Measurements from ENCODE around the gene MAPK8.

Gene MAPK8

DNA sequence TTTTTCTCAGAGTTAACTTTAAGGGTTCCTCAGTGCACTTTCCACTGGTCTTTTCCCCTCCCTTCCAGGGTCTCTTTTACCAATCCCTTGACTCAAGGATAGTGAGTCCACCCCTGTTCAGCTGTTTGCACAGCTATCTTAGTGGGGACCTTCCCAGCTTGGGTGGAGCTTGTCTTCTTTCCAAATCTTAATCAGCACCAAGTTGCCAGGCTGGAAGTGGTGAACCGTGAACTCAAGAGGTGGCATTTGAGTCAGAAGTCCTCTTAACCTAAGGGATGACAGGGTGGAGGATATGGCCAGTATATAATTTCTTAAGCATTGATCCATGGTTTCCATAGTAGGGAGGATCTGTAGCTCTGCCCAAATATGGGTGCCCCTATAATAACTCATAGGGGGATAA, 25.0 kb downstream of the MAPK8 start:
- TF ChIP-seq, protein P1, sequence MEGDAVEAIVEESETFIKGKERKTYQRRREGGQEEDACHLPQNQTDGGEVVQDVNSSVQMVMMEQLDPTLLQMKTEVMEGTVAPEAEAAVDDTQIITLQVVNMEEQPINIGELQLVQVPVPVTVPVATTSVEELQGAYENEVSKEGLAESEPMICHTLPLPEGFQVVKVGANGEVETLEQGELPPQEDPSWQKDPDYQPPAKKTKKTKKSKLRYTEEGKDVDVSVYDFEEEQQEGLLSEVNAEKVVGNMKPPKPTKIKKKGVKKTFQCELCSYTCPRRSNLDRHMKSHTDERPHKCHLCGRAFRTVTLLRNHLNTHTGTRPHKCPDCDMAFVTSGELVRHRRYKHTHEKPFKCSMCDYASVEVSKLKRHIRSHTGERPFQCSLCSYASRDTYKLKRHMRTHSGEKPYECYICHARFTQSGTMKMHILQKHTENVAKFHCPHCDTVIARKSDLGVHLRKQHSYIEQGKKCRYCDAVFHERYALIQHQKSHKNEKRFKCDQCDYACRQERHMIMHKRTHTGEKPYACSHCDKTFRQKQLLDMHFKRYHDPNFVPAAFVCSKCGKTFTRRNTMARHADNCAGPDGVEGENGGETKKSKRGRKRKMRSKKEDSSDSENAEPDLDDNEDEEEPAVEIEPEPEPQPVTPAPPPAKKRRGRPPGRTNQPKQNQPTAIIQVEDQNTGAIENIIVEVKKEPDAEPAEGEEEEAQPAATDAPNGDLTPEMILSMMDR (IDR thresholded peaks at IDR 0.05; ENCODE audit: low read depth, low read length, missing control alignments) = no peak
- Histone ChIP-seq H3K36me3 (replicated peaks) (no peaks in the 10 kb centered on the region), H3K4me3 (ENCODE audit: low read depth, low read length) (no peak overlapping the region), H3K27ac (no peak overlapping the region), H3K27me3 (replicated peaks) (no peaks in the 10 kb centered on the region)
- no peak for DNase-seq
- in situ Hi-C loops (cut with HindIII; ENCODE audit: low pct_ligation_motif_present, low sequenced_read_pairs) = no loop called here

DNA sequence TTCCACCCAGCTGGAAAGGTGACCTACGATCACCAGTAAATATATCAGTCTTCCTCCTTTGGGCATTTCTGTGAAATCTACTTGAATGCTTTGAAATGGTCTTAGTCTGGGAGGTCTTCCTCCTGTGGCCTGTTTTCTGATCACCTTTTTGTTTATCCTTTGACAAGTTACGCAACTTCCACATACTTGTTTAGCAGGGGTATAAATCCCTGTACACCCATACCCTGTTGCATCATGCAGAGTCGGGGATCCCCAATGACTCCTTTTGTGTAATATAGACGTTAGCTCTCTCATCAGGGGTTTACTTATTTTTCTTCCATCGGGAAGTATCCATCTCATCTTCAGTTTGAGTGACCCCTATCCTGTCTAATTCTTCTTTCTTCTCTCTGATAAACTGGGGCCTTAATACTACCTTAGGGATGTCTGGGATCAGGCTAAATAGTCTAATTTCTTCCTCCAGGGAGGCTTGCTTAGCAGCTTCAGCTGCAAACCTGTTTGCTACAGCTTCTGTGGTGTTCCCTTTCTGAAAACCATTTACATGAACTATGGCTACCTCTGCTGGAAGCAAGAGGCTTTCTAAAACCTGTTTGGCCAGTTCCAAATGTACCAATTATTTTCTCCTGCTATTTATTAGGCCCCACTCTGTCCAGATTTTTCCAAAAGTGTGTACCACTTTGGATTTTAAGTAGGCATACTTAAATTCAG, 25.8 kb downstream of the MAPK8 start:
- H3K27ac ChIP-seq = no peak overlapping the region
- H3K4me3 ChIP-seq (ENCODE audit: low read depth, low read length) = no peak overlapping the region
- DNase-seq = no peak
- H3K36me3 ChIP-seq (replicated peaks) = no peaks in the 10 kb centered on the region
- TF ChIP-seq, protein P1 (IDR thresholded peaks at IDR 0.05; ENCODE audit: low read depth, low read length, missing control alignments) = no peak
- in situ Hi-C loops (cut with HindIII; ENCODE audit: low pct_ligation_motif_present, low sequenced_read_pairs) = no loop called here
- no peaks in the 10 kb centered on the region for H3K27me3 ChIP-seq (replicated peaks)

DNA sequence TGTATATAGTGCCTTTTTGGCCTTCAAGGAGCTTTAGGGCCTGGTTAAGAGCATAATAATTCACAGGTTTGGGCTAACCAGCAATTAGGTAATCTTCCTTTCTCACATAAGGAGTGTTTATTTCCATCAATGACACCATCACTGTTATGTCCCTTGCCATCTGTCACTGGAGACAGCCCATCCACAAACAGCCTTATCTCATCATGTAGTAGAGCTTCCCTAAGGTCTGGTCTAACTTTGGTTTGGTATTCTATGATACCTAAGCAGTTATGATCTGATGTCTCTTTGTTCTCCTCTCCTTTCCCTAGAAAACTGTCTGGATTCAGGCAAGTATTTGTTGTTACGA, 26.4 kb downstream of the MAPK8 start:
- H3K27ac ChIP-seq = no peak overlapping the region
- H3K36me3 ChIP-seq (replicated peaks) = no peaks in the 10 kb centered on the region
- in situ Hi-C loops (cut with HindIII; ENCODE audit: low pct_ligation_motif_present, low sequenced_read_pairs) = no loop called here
- H3K4me3 ChIP-seq (ENCODE audit: low read depth, low read length) = no peak overlapping the region
- H3K27me3 ChIP-seq (replicated peaks) = no peaks in the 10 kb centered on the region
- TF ChIP-seq, protein P1 (IDR thresholded peaks at IDR 0.05; ENCODE audit: low read depth, low read length, missing control alignments) = no peak
- no peak for DNase-seq

DNA sequence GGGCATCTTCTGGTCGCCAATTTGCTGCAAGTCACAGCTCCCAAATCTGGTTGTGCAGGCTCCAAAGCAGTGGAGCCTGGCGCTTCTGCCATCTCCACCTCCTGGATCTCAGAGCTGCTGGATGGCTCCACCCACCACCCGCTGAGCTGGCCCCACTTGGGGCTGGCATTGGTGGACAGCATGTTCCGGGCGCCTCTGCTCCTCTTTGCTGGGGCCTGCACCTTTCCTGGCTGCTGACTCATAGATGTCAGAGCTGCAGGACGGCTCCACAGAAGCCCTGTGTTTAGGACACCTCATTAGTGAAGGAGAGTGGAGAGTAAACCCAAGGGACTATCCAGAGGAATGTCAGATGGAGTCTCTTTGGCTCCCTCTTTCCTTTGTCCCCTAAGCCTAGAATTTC, 27.4 kb downstream of the MAPK8 start:
- DNase-seq = no peak
- in situ Hi-C loops (cut with HindIII; ENCODE audit: low pct_ligation_motif_present, low sequenced_read_pairs) = no loop called here
- H3K27me3 ChIP-seq (replicated peaks) = no peaks in the 10 kb centered on the region
- H3K27ac ChIP-seq = no peak overlapping the region
- TF ChIP-seq, protein P1 (IDR thresholded peaks at IDR 0.05; ENCODE audit: low read depth, low read length, missing control alignments) = no peak
- H3K36me3 ChIP-seq (replicated peaks) = no peaks in the 10 kb centered on the region
- no peak overlapping the region for H3K4me3 ChIP-seq (ENCODE audit: low read depth, low read length)

DNA sequence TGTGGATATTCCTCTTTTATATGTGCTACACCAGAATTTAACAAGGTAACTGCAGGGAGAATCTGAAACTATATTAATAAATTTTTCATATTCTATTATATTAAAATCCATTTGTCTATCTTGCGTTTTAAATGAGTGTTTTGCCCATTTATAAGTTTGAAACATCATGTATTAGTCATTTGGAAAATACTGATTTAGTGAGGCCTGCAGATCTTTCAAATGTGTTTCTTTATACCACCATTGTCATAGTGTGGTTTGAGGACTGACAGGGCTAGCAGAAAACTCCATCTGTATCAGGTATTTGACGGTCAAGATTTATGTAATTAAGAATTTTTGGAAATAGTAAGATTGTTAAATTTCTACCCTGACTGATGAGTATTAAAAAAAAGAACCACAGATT, 29.3 kb downstream of the MAPK8 start:
- TF ChIP-seq, protein P1 (IDR thresholded peaks at IDR 0.05; ENCODE audit: low read depth, low read length, missing control alignments) = no peak
- in situ Hi-C loops (cut with HindIII; ENCODE audit: low pct_ligation_motif_present, low sequenced_read_pairs) = no loop called here

More for the DNA sequence above, 29.3 kb downstream of the MAPK8 start:
- no peaks in the 10 kb centered on the region for H3K36me3 ChIP-seq (replicated peaks)
- no peak for DNase-seq
- no peaks in the 10 kb centered on the region for H3K27me3 ChIP-seq (replicated peaks)
- H3K4me3 ChIP-seq (ENCODE audit: low read depth, low read length) = no peak overlapping the region
- H3K27ac ChIP-seq = no peak overlapping the region
